Measurements from ENCODE around the gene VPS51. TPM values are rescaled to one million over a fixed set of nuclear protein-coding genes. Genes with fewer than 3 reads are reported as not detected.
A peak's percentile ranks its signal among the peaks of the same experiment; 100 is the strongest.

Gene VPS51
- polyA plus RNA-seq (230 and 313 TPM in 2 replicates), polyA minus RNA-seq (124 and 237 TPM in 2 replicates)

DNA sequence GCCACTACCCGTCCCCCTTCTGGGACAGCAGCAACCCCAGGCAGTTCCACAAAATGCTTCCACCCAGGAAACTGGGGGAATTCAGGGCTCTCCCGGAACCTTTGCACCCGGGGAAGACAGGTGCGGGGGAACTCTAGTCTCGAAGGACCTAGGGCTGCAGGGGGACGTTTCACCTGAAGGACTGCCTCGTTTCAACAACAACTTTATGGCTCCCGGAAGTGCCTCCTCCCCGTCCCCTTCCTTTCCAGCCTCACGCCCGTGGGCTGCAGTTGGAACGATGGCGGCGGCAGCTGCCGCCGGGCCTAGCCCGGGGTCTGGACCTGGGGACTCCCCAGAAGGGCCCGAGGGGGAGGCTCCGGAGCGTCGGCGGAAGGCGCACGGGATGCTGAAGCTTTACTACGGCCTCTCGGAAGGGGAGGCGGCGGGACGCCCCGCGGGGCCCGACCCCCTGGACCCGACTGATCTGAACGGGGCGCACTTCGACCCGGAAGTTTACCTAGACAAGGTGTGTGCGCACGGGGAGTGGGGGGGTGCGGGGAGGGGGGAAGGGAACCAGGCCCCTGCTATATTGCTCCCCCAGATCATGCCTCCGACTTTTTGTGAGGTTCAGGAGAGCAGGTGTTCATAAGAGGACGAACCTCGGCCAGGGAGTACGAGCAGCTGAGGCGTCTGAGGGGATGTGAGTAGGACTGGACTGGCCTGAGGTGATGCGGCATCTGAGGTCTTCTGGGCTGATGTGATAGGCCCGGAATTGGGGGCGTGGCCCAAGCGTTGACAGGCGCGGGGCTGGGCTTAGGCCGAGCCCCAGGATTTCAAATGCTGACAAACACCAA is at the start of gene VPS51:
TSS of gene VPS51 (plus strand) at position 241 of the 833 bp plus-strand sequence. CDS start at position 278, 37 bp downstream.
- H3K27ac ChIP-seq (ENCODE audit: low read length): peak within 1 kb of the TSS; percentile 94
- peak within 1 kb of the TSS; percentile 95 for H2AFZ ChIP-seq (ENCODE audit: low read depth, low read length)

GRCh38 chr11:65047581-65048422 is 48.2 kb upstream of the VPS51 start:
- no peak overlapping the region for H2AFZ ChIP-seq (ENCODE audit: low read depth, low read length)
- peaks cover 3% of the 10 kb centered on the region for H3K79me2 ChIP-seq (replicated peaks; ENCODE audit: insufficient read depth, low read length)
- H3K9me2 ChIP-seq (ENCODE audit: insufficient read depth, low read length): no peaks in the 10 kb centered on the region
- H3K9me3 ChIP-seq (ENCODE audit: low read length): no peaks in the 10 kb centered on the region
- no peak overlapping the region for H3K4me2 ChIP-seq (ENCODE audit: low read length)
- TF ChIP-seq EZH2 (IDR thresholded peaks at IDR 0.05; ENCODE audit: borderline replicate concordance, insufficient read depth, low read length, poor library complexity, severe bottlenecking) (no peak), SMC3 (conservative IDR thresholded peaks at IDR 0.05; ENCODE audit: poor library complexity) (no peak), MXI1 (conservative IDR thresholded peaks at IDR 0.05; ENCODE audit: poor library complexity, severe bottlenecking) (no peak), RAD21 (conservative IDR thresholded peaks at IDR 0.05) (no peak), POLR2AphosphoS5 (IDR thresholded peaks at IDR 0.05) (no peak), EP300 (conservative IDR thresholded peaks at IDR 0.05; ENCODE audit: poor library complexity, severe bottlenecking) (no peak), TAF1 (IDR thresholded peaks at IDR 0.05; ENCODE audit: low read depth) (no peak)
- TF ChIP-seq, protein P1, sequence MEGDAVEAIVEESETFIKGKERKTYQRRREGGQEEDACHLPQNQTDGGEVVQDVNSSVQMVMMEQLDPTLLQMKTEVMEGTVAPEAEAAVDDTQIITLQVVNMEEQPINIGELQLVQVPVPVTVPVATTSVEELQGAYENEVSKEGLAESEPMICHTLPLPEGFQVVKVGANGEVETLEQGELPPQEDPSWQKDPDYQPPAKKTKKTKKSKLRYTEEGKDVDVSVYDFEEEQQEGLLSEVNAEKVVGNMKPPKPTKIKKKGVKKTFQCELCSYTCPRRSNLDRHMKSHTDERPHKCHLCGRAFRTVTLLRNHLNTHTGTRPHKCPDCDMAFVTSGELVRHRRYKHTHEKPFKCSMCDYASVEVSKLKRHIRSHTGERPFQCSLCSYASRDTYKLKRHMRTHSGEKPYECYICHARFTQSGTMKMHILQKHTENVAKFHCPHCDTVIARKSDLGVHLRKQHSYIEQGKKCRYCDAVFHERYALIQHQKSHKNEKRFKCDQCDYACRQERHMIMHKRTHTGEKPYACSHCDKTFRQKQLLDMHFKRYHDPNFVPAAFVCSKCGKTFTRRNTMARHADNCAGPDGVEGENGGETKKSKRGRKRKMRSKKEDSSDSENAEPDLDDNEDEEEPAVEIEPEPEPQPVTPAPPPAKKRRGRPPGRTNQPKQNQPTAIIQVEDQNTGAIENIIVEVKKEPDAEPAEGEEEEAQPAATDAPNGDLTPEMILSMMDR (IDR thresholded peaks at IDR 0.05; ENCODE audit: poor library complexity, severe bottlenecking): no peak
- TF ChIP-seq, protein P2, sequence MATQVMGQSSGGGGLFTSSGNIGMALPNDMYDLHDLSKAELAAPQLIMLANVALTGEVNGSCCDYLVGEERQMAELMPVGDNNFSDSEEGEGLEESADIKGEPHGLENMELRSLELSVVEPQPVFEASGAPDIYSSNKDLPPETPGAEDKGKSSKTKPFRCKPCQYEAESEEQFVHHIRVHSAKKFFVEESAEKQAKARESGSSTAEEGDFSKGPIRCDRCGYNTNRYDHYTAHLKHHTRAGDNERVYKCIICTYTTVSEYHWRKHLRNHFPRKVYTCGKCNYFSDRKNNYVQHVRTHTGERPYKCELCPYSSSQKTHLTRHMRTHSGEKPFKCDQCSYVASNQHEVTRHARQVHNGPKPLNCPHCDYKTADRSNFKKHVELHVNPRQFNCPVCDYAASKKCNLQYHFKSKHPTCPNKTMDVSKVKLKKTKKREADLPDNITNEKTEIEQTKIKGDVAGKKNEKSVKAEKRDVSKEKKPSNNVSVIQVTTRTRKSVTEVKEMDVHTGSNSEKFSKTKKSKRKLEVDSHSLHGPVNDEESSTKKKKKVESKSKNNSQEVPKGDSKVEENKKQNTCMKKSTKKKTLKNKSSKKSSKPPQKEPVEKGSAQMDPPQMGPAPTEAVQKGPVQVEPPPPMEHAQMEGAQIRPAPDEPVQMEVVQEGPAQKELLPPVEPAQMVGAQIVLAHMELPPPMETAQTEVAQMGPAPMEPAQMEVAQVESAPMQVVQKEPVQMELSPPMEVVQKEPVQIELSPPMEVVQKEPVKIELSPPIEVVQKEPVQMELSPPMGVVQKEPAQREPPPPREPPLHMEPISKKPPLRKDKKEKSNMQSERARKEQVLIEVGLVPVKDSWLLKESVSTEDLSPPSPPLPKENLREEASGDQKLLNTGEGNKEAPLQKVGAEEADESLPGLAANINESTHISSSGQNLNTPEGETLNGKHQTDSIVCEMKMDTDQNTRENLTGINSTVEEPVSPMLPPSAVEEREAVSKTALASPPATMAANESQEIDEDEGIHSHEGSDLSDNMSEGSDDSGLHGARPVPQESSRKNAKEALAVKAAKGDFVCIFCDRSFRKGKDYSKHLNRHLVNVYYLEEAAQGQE (IDR thresholded peaks at IDR 0.05; ENCODE audit: borderline replicate concordance): no peak
- no peaks in the 10 kb centered on the region for H3K36me3 ChIP-seq (ENCODE audit: insufficient read depth, low read length)
- no peaks in the 10 kb centered on the region for H4K20me1 ChIP-seq (ENCODE audit: insufficient read depth)
- no peak overlapping the region for H3K9ac ChIP-seq (ENCODE audit: low read length)
- H3K27me3 ChIP-seq (ENCODE audit: insufficient read depth, low read depth, low read length): no peaks in the 10 kb centered on the region
- H3K4me3 ChIP-seq (ENCODE audit: low read length): no peak overlapping the region
- H3F3A ChIP-seq (ENCODE audit: insufficient read depth, low read length, poor library complexity, severe bottlenecking): no peaks in the 10 kb centered on the region
- H3K27ac ChIP-seq (ENCODE audit: low read length): no peak overlapping the region

More for the DNA sequence above, at the start of gene VPS51:
- Histone ChIP-seq H4K20me1 (ENCODE audit: insufficient read depth) (no peaks in the 10 kb centered on the region), H3K36me3 (ENCODE audit: insufficient read depth, low read length) (no peaks in the 10 kb centered on the region), H3K27me3 (ENCODE audit: insufficient read depth, low read depth, low read length) (no peaks in the 10 kb centered on the region), H3K4me3 (ENCODE audit: low read length) (peak within 1 kb of the TSS; percentile 70), H3K9me3 (ENCODE audit: low read length) (no peaks in the 10 kb centered on the region), H3K79me2 (replicated peaks; ENCODE audit: insufficient read depth, low read length) (peaks cover 5% of the 10 kb centered on the region), H3F3A (ENCODE audit: insufficient read depth, low read length, poor library complexity, severe bottlenecking) (no peaks in the 10 kb centered on the region), H3K4me2 (ENCODE audit: low read length) (peak within 1 kb of the TSS; percentile 44), H3K9ac (ENCODE audit: low read length) (peak within 1 kb of the TSS; percentile 85), H3K9me2 (ENCODE audit: insufficient read depth, low read length) (no peaks in the 10 kb centered on the region)
- TF ChIP-seq EZH2 (IDR thresholded peaks at IDR 0.05; ENCODE audit: borderline replicate concordance, insufficient read depth, low read length, poor library complexity, severe bottlenecking): no peak
- TF ChIP-seq MXI1 (conservative IDR thresholded peaks at IDR 0.05; ENCODE audit: poor library complexity, severe bottlenecking): peak; percentile 92
- TF ChIP-seq, protein P2 (IDR thresholded peaks at IDR 0.05; ENCODE audit: borderline replicate concordance): peak; percentile 70
- peak; percentile 81 for TF ChIP-seq EP300 (conservative IDR thresholded peaks at IDR 0.05; ENCODE audit: poor library complexity, severe bottlenecking)
- TF ChIP-seq SMC3 (conservative IDR thresholded peaks at IDR 0.05; ENCODE audit: poor library complexity): peak; percentile 31
- peak; percentile 86 for TF ChIP-seq POLR2AphosphoS5 (IDR thresholded peaks at IDR 0.05)

All from neural cell (in vitro differentiated cells).